Sigmoid colon (tissue), 4 donors: ENCODE results near the gene NFIA.

Experiments used
- EP300 ChIP-seq, 4 donors: sonication (generic); formaldehyde crosslinking; IDR thresholded peaks; one replicate each; pipeline ENCODE4 v1.6.1; 2017; ENCODE audit warnings: antibody characterized with exemption in 4 of 4
- POLR2A ChIP-seq, 2 donors: fragments of 450-650 bp; IDR thresholded peaks; one replicate each; pipeline ENCODE4 v1.6.1; 2016; ENCODE audit warnings: antibody characterized with exemption in 2 of 2, mild to moderate bottlenecking in 2 of 2, moderate library complexity in 2 of 2
- POLR2AphosphoS5 ChIP-seq, 4 donors: sonication (generic); formaldehyde crosslinking; IDR thresholded peaks; one replicate each; pipeline ENCODE4 v1.6.1; 2017; ENCODE audit warnings: antibody characterized with exemption in 4 of 4

DNA sequence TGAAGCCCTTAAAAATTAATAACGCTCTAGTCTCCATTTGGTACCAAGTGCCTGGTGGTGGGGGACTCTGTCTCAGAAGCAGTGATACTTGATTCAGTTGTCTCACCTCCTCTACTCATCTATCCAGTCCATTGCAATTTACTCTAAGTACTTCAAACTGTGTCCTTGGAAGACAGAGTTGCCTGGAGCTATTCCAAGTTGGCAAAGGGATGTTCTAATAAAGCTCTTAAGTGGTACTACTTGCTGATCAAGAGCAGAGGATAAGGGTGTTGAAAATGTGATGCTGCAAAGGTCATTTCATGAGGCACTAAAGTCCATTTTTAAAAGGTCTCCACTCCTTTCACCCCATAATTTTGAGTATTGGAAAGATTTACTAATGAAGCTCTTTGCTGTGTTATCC lies 142.2 kb downstream of the NFIA start:
- TF ChIP-seq POLR2AphosphoS5 (IDR thresholded peaks at IDR 0.05), result peak in 2 of 4 donors; percentile 8 to 42
- no peak for TF ChIP-seq EP300 (IDR thresholded peaks at IDR 0.05)
- TF ChIP-seq POLR2A (IDR thresholded peaks at IDR 0.05), result no peak
